ENCODE results near the gene HTR2B. TPM values are rescaled to one million over a fixed set of nuclear protein-coding genes. Genes with fewer than 3 reads are reported as not detected.

Gene HTR2B
- total RNA-seq, 5 donors from 2014 or later (not counting 1 experiment from before 2014, with no cell fraction given) = 0.38 TPM; not detected in 4

- ATAC-seq (replicated peaks in 1 of 4) (no peak), DNase-seq (no peak)
- H3K27ac Mint-ChIP-seq = no peak overlapping the region
- H3K4me1 Mint-ChIP-seq = peaks cover 0 to 14% (median 5%) of the 10 kb centered on the region in 3 donors
- no peaks in the 10 kb centered on the region for H3K27me3 ChIP-seq (replicated peaks in 1 of 2; ENCODE audit: control insufficient read depth in 2 of 2, extremely low read depth in 1 of 2, insufficient read depth in 2 of 2, low read length in 1 of 2)
- no peak overlapping the region for H3K4me3 ChIP-seq (ENCODE audit: control insufficient read depth in 1 of 2, extremely low read depth in 1 of 2, low read length in 1 of 2)
- CTCF ChIA-PET = no interaction called here
- POLR2A ChIA-PET = no interaction called here
- WGBS (ENCODE audit: insufficient coverage) = no CpG with 5 or more reads among the region's 1 CpG
- H3K27me3 Mint-ChIP-seq = no peaks in the 10 kb centered on the region
- peaks cover 5 to 66% of the 10 kb centered on the region in 2 donors for H3K36me3 ChIP-seq (ENCODE audit: control insufficient read depth in 2 of 2, extremely low read depth in 1 of 2, insufficient read depth in 1 of 2, low read length in 1 of 2)
- no peaks in the 10 kb centered on the region for H3K4me1 ChIP-seq (ENCODE audit: control insufficient read depth in 1 of 2, extremely low read depth in 1 of 2, insufficient read depth in 2 of 2, low read length in 2 of 2)
- H3K4me3 Mint-ChIP-seq = no peak overlapping the region
- no peak overlapping the region for H3K27ac ChIP-seq (ENCODE audit: low read length)
- peaks cover 53% of the 10 kb centered on the region for H3K36me3 Mint-ChIP-seq
- H3K9me3 ChIP-seq = no peaks in the 10 kb centered on the region
- no peaks in the 10 kb centered on the region for H3K9me3 Mint-ChIP-seq
Measured at GRCh38 chr2:231065966-231066365, 58.9 kb downstream of the HTR2B start.

DNA sequence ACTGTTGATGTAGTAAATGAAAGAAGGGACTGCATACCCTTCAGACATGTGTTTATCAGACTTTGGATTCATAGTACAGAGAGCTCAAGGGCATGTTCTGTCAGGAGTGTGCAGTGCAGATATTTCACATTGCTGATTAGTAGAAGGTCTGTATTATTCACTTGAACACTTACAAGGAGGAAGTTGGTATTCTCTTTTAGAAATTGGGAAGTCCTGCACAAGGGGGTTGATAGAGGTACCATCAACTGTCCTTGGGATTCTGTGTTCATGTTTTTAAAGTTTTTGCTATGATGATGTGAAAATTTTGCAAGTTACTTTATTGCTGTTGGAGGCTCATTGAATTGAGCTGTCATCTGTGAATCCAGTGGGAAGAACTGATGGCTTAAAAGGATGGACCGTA is 61.5 kb downstream of the HTR2B start:
- no peaks in the 10 kb centered on the region for H3K9me3 ChIP-seq
- H3K27me3 ChIP-seq (replicated peaks in 1 of 2; ENCODE audit: control insufficient read depth in 2 of 2, extremely low read depth in 1 of 2, insufficient read depth in 2 of 2, low read length in 1 of 2) = no peaks in the 10 kb centered on the region
- Mint-ChIP-seq H3K4me3 (no peak overlapping the region), H3K9me3 (no peaks in the 10 kb centered on the region), H3K36me3 (peaks cover 44% of the 10 kb centered on the region), H3K27me3 (no peaks in the 10 kb centered on the region), H3K27ac (no peak overlapping the region), H3K4me1 (peaks cover 21 to 30% (median 25%) of the 10 kb centered on the region in 3 donors)
- DNase-seq = no peak
- peaks cover 5 to 53% of the 10 kb centered on the region in 2 donors for H3K36me3 ChIP-seq (ENCODE audit: control insufficient read depth in 2 of 2, extremely low read depth in 1 of 2, insufficient read depth in 1 of 2, low read length in 1 of 2)
- H3K4me1 ChIP-seq (ENCODE audit: control insufficient read depth in 1 of 2, extremely low read depth in 1 of 2, insufficient read depth in 2 of 2, low read length in 2 of 2) = peaks cover 3 to 9% of the 10 kb centered on the region in 2 experiments
- no peak overlapping the region for H3K4me3 ChIP-seq (ENCODE audit: control insufficient read depth in 1 of 2, extremely low read depth in 1 of 2, low read length in 1 of 2)
- ATAC-seq (replicated peaks in 1 of 4) = no peak
- WGBS (ENCODE audit: insufficient coverage) = no CpG with 5 or more reads among the region's 1 CpG
- POLR2A ChIA-PET = no interaction called here
- CTCF ChIA-PET = interaction anchor here in 1 of 2 donors (0.9 to 1.7 kb wide), 2 partner anchors 10 to 979 kb away, joined by 3 to 6 read pairs; no protein-coding TSS in a partner anchor
- no peak overlapping the region for H3K27ac ChIP-seq (ENCODE audit: low read length)

DNA sequence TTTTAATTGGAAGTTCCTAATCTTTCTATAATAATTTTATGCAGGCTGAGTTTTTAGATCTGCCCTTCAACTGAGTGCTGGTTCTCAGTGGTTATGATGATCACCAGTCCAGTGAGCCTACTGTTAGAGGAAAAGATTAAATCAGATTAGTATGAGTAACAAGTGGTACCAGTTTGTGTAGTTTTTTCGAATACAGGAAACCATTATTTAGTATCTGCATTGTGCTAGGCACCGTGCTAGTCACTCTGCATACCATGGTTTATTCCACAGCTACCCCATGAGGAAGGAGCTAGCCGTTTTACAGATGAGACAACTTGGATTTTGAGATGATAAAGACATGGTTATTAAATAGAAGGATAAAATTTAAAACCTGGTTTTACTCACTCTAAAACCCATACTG is 62.1 kb downstream of the HTR2B start:
- ATAC-seq (replicated peaks in 1 of 4) = no peak
- H3K27ac Mint-ChIP-seq = no peak overlapping the region
- H3K27me3 ChIP-seq (replicated peaks in 1 of 2; ENCODE audit: control insufficient read depth in 2 of 2, extremely low read depth in 1 of 2, insufficient read depth in 2 of 2, low read length in 1 of 2) = no peaks in the 10 kb centered on the region
- WGBS (ENCODE audit: insufficient coverage) = no CpG with 5 or more reads among the region's 3 CpGs
- H3K4me1 ChIP-seq (ENCODE audit: control insufficient read depth in 1 of 2, extremely low read depth in 1 of 2, insufficient read depth in 2 of 2, low read length in 2 of 2) = peaks cover 7 to 14% of the 10 kb centered on the region in 2 experiments
- no peak overlapping the region for H3K4me3 Mint-ChIP-seq
- POLR2A ChIA-PET = no interaction called here
- H3K9me3 Mint-ChIP-seq = no peaks in the 10 kb centered on the region
- no peaks in the 10 kb centered on the region for H3K9me3 ChIP-seq
- H3K4me3 ChIP-seq (ENCODE audit: control insufficient read depth in 1 of 2, extremely low read depth in 1 of 2, low read length in 1 of 2) = no peak overlapping the region
- peaks cover 26 to 31% (median 28%) of the 10 kb centered on the region in 3 donors for H3K4me1 Mint-ChIP-seq
- DNase-seq = no peak
- CTCF ChIA-PET = interaction anchor here in 1 of 2 donors (0.9 to 1.7 kb wide), 2 partner anchors 10 to 980 kb away, joined by 3 to 6 read pairs; no protein-coding TSS in a partner anchor
- peaks cover 38% of the 10 kb centered on the region for H3K36me3 Mint-ChIP-seq
- H3K27me3 Mint-ChIP-seq = no peaks in the 10 kb centered on the region
- no peak overlapping the region for H3K27ac ChIP-seq (ENCODE audit: low read length)
- H3K36me3 ChIP-seq (ENCODE audit: control insufficient read depth in 2 of 2, extremely low read depth in 1 of 2, insufficient read depth in 1 of 2, low read length in 1 of 2) = peaks cover 5 to 47% of the 10 kb centered on the region in 2 donors

GRCh38 chr2:231059756-231060155 is 65.1 kb downstream of the HTR2B start:
- no peak overlapping the region for H3K27ac ChIP-seq (ENCODE audit: low read length)
- Mint-ChIP-seq H3K9me3 (no peaks in the 10 kb centered on the region), H3K4me3 (no peak overlapping the region), H3K36me3 (peaks cover 23% of the 10 kb centered on the region), H3K27ac (no peak overlapping the region), H3K4me1 (peaks cover 35 to 39% (median 37%) of the 10 kb centered on the region in 3 donors), H3K27me3 (no peaks in the 10 kb centered on the region)
- peaks cover 3 to 29% of the 10 kb centered on the region in 2 donors for H3K36me3 ChIP-seq (ENCODE audit: control insufficient read depth in 2 of 2, extremely low read depth in 1 of 2, insufficient read depth in 1 of 2, low read length in 1 of 2)
- H3K9me3 ChIP-seq = no peaks in the 10 kb centered on the region
- no peaks in the 10 kb centered on the region for H3K27me3 ChIP-seq (replicated peaks in 1 of 2; ENCODE audit: control insufficient read depth in 2 of 2, extremely low read depth in 1 of 2, insufficient read depth in 2 of 2, low read length in 1 of 2)
- peaks cover 15 to 18% of the 10 kb centered on the region in 2 experiments for H3K4me1 ChIP-seq (ENCODE audit: control insufficient read depth in 1 of 2, extremely low read depth in 1 of 2, insufficient read depth in 2 of 2, low read length in 2 of 2)
- ATAC-seq (replicated peaks in 1 of 4) = no peak
- no peak for DNase-seq
- CTCF ChIA-PET = interaction anchor here in 1 of 2 donors (0.6 kb wide), 1 partner anchor 16 kb away, joined by 3 read pairs; no protein-coding TSS in a partner anchor
- no CpG with 5 or more reads among the region's 2 CpGs for WGBS (ENCODE audit: insufficient coverage)
- POLR2A ChIA-PET = no interaction called here
- no peak overlapping the region for H3K4me3 ChIP-seq (ENCODE audit: control insufficient read depth in 1 of 2, extremely low read depth in 1 of 2, low read length in 1 of 2)

GRCh38 chr2:231058761-231059550 is 65.9 kb downstream of the HTR2B start:
- Histone ChIP-seq H3K27ac (ENCODE audit: low read length) (no peak overlapping the region), H3K27me3 (replicated peaks in 1 of 2; ENCODE audit: control insufficient read depth in 2 of 2, extremely low read depth in 1 of 2, insufficient read depth in 2 of 2, low read length in 1 of 2) (no peaks in the 10 kb centered on the region), H3K36me3 (ENCODE audit: control insufficient read depth in 2 of 2, extremely low read depth in 1 of 2, insufficient read depth in 1 of 2, low read length in 1 of 2) (peaks cover 0 to 24% of the 10 kb centered on the region in 2 donors), H3K4me1 (ENCODE audit: control insufficient read depth in 1 of 2, extremely low read depth in 1 of 2, insufficient read depth in 2 of 2, low read length in 2 of 2) (peaks cover 15 to 18% of the 10 kb centered on the region in 2 experiments), H3K4me3 (ENCODE audit: control insufficient read depth in 1 of 2, extremely low read depth in 1 of 2, low read length in 1 of 2) (no peak overlapping the region), H3K9me3 (no peaks in the 10 kb centered on the region)
- peaks cover 20% of the 10 kb centered on the region for H3K36me3 Mint-ChIP-seq
- DNase-seq (no peak), ATAC-seq (replicated peaks in 1 of 4) (no peak)
- ChIA-PET POLR2A (interaction anchor here in 1 of 2 donors (0.6 kb wide), 1 partner anchor 13 kb away, joined by 6 read pairs; no protein-coding TSS in a partner anchor), CTCF (interaction anchor here (0.6 kb wide), 3 partner anchors 120 to 389 kb away, joined by 3 to 4 read pairs (median 3); no protein-coding TSS in a partner anchor)
- H3K27ac Mint-ChIP-seq = peak overlapping the region in 1 of 2 donors; percentile 37
- WGBS (ENCODE audit: insufficient coverage) = 100% methylated on average over 3 of the region's 4 CpGs
- peak overlapping the region; percentile 89 to 98 (median 96) for H3K4me3 Mint-ChIP-seq
- H3K9me3 Mint-ChIP-seq = no peaks in the 10 kb centered on the region
- peaks cover 0 to 3% of the 10 kb centered on the region in 2 donors for H3K27me3 Mint-ChIP-seq
- peaks cover 37 to 42% (median 38%) of the 10 kb centered on the region in 3 donors for H3K4me1 Mint-ChIP-seq
